GM21515 (cell line): Measurements from ENCODE around the gene UPB1.
A peak's percentile ranks its signal among the peaks of the same experiment; 100 is the strongest.

ENCODE experiments used
- ATAC-seq: cut with Tn5 transposase; IDR thresholded peaks from one replicate; pipeline ENCODE4 v1.9.1; 2021; ENCODE audit not compliant: unreplicated experiment

The UPB1 gene

GRCh38 chr22:24503843-24504338, 8.8 kb downstream of the UPB1 start:
- no peak for ATAC-seq

GRCh38 chr22:24504540-24504939, 9.4 kb downstream of the UPB1 start:
- no peak for ATAC-seq

GRCh38 chr22:24504956-24505736, 10.0 kb downstream of the UPB1 start:
- no peak for ATAC-seq

GRCh38 chr22:24506802-24507438, 11.8 kb downstream of the UPB1 start:
- no peak for ATAC-seq

- no peak for ATAC-seq
Measured at GRCh38 chr22:24507716-24508115, 12.6 kb downstream of the UPB1 start.

GRCh38 chr22:24510637-24511625, 15.8 kb downstream of the UPB1 start:
- ATAC-seq: no peak

- no peak for ATAC-seq
Measured at GRCh38 chr22:24512043-24512442, 16.9 kb downstream of the UPB1 start.

GRCh38 chr22:24513378-24514240, 18.5 kb downstream of the UPB1 start:
- no peak for ATAC-seq

GRCh38 chr22:24514241-24515026, 19.3 kb downstream of the UPB1 start:
- ATAC-seq: no peak

GRCh38 chr22:24515027-24515338, 19.9 kb downstream of the UPB1 start:
- ATAC-seq: no peak

- no peak for ATAC-seq
Measured at GRCh38 chr22:24516301-24516737, 21.2 kb downstream of the UPB1 start.

GRCh38 chr22:24517446-24517845, 22.3 kb downstream of the UPB1 start:
- ATAC-seq: no peak

GRCh38 chr22:24518228-24518627, 23.1 kb downstream of the UPB1 start:
- ATAC-seq: no peak

GRCh38 chr22:24518771-24519485, 23.8 kb downstream of the UPB1 start:
- ATAC-seq: no peak

- no peak for ATAC-seq
Measured at GRCh38 chr22:24519496-24519895, 24.4 kb downstream of the UPB1 start.

- no peak for ATAC-seq
Measured at GRCh38 chr22:24521791-24522245, 26.7 kb downstream of the UPB1 start.

GRCh38 chr22:24523873-24524272, 28.7 kb downstream of the UPB1 start:
- no peak for ATAC-seq

- ATAC-seq: peak; percentile 60
Measured at GRCh38 chr22:24525416-24526037, 30.4 kb downstream of the UPB1 start.
